Bronchial epithelial cell (primary cell): ENCODE measurements around the gene ADGRF5. TPM values are rescaled to one million over a fixed set of nuclear protein-coding genes. Genes with fewer than 3 reads are reported as not detected.

Source experiments
- DNase-seq: peaks from one replicate; pipeline ENCODE4 v3.0.0-alpha.2; 2010; ENCODE audit warnings: low read depth
- FAIRE-seq: peaks from 2 replicates; lab custom pipeline; 2011; peaks lifted over from hg19 to GRCh38; lab: Jason Lieb, UNC
- H3K27me3 ChIP-seq: 2 replicates; pipeline ENCODE4 v1.5.1; 2011; ENCODE audit warnings: low read length; ENCODE audit not compliant: control insufficient read depth, insufficient read depth
- H3K36me3 ChIP-seq: 2 replicates; pipeline ENCODE4 v1.5.1; 2011; ENCODE audit warnings: low read length; ENCODE audit not compliant: control insufficient read depth, insufficient read depth
- H3K4me3 ChIP-seq: 2 replicates; pipeline ENCODE4 v1.5.1; 2011; ENCODE audit warnings: mild to moderate bottlenecking, low read depth, low read length, control low read depth
- CTCF ChIP-seq: IDR thresholded peaks from 2 replicates; pipeline ENCODE4 v1.5.1; 2011; ENCODE audit warnings: mild to moderate bottlenecking, moderate library complexity, low read length, control low read depth, inconsistent platforms; ENCODE audit not compliant: insufficient read depth, severe bottlenecking
- total RNA-seq: library from RNA; depleted of rRNA; stranded (reverse); fragments of >200 nt; gene quantifications from 2 replicates; pipeline ENCODE4 v1.2.1, GENCODE V29; 2014

ADGRF5 gene
- total RNA-seq, 1 donor from 2014 or later = not detected

- no peak overlapping the region for H3K4me3 ChIP-seq
- DNase-seq (no peak), FAIRE-seq (no peak)
- no peak for TF ChIP-seq CTCF
- H3K27me3 ChIP-seq = peaks cover 2% of the 10 kb centered on the region
- H3K36me3 ChIP-seq = no peaks in the 10 kb centered on the region
Measured at GRCh38 chr6:46896871-46897270, 24.9 kb downstream of the ADGRF5 start.

GRCh38 chr6:46895930-46896329 lies 25.8 kb downstream of the ADGRF5 start:
- no peak for TF ChIP-seq CTCF

GRCh38 chr6:46894433-46894832 lies 27.3 kb downstream of the ADGRF5 start:
- no peaks in the 10 kb centered on the region for H3K27me3 ChIP-seq
- FAIRE-seq = no peak
- no peak for DNase-seq
- no peaks in the 10 kb centered on the region for H3K36me3 ChIP-seq
- no peak overlapping the region for H3K4me3 ChIP-seq
- TF ChIP-seq CTCF = no peak

More at GRCh38 chr6:46895930-46896329, 25.8 kb downstream of the ADGRF5 start:
- no peak overlapping the region for H3K4me3 ChIP-seq
- DNase-seq = no peak
- H3K36me3 ChIP-seq = no peaks in the 10 kb centered on the region
- H3K27me3 ChIP-seq = peaks cover under 1% of the 10 kb centered on the region
- FAIRE-seq = no peak

GRCh38 chr6:46893648-46894047 lies 28.1 kb downstream of the ADGRF5 start:
- FAIRE-seq = no peak
- H3K4me3 ChIP-seq = no peak overlapping the region
- no peaks in the 10 kb centered on the region for H3K27me3 ChIP-seq
- no peak for DNase-seq
- TF ChIP-seq CTCF = no peak
- H3K36me3 ChIP-seq = no peaks in the 10 kb centered on the region

- Histone ChIP-seq H3K27me3 (no peaks in the 10 kb centered on the region), H3K36me3 (no peaks in the 10 kb centered on the region), H3K4me3 (no peak overlapping the region)
- DNase-seq (no peak), FAIRE-seq (no peak)
- TF ChIP-seq CTCF = no peak
Measured at GRCh38 chr6:46891252-46891795, 30.4 kb downstream of the ADGRF5 start.

GRCh38 chr6:46888578-46888977 lies 33.2 kb downstream of the ADGRF5 start:
- peak; percentile 7 for DNase-seq
- Histone ChIP-seq H3K36me3 (no peaks in the 10 kb centered on the region), H3K4me3 (no peak overlapping the region), H3K27me3 (no peaks in the 10 kb centered on the region)
- no peak for FAIRE-seq
- no peak for TF ChIP-seq CTCF
